ENCODE data around the gene TFF3.

Gene TFF3

GRCh38 chr21:42351626-42352440, 36.6 kb upstream of the TFF3 start:
- H3K27me3 Mint-ChIP-seq (ENCODE audit: low read depth) = peaks cover 7% of the 10 kb centered on the region
- no peaks in the 10 kb centered on the region for H3K4me1 Mint-ChIP-seq (ENCODE audit: low read depth)
- no peak overlapping the region for H3K4me3 Mint-ChIP-seq
- no peak overlapping the region for H3K27ac Mint-ChIP-seq
- no peak for DNase-seq (ENCODE audit: low spot score)
- peaks cover 26% of the 10 kb centered on the region for H3K9me3 Mint-ChIP-seq
- H3K36me3 Mint-ChIP-seq (ENCODE audit: low read depth) = peaks cover 10% of the 10 kb centered on the region

DNA sequence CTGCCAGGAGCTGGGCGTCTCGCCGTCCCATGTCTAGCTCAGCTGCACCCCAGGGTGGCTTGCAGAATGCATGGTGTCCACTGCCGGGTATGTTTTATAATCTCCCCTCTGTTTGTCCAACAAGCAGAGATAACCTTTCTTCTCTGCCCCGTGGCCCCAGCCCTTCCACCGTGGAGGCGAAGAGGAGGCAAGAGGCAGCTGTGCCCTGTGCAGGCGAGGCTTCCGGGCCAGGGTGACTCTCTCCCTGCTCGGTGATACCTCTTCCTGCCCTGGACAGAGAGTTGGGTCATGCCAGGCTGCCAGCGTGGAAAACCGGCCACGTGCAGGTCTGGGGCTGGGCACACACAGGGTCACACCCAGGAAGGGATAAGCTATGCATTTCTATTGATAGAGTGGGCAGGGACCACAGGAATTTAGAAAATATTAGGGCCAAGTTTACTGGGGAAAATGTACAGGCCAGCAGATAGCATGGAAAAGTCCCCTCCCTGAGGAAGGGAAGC, 35.8 kb upstream of the TFF3 start, which contains the start of gene TFF2:
TSS of gene TFF2 (minus strand) at position 68 of the 500 bp plus-strand sequence. CDS start at position 31, 37 bp downstream.
- peaks cover 7% of the 10 kb centered on the region for H3K27me3 Mint-ChIP-seq (ENCODE audit: low read depth)
- peaks cover 20% of the 10 kb centered on the region for H3K9me3 Mint-ChIP-seq
- no peaks in the 10 kb centered on the region for H3K4me1 Mint-ChIP-seq (ENCODE audit: low read depth)
- no peak for DNase-seq (ENCODE audit: low spot score)
- H3K36me3 Mint-ChIP-seq (ENCODE audit: low read depth) = peaks cover 6% of the 10 kb centered on the region
- no peak within 1 kb of the TSS for H3K27ac Mint-ChIP-seq
- no peak within 1 kb of the TSS for H3K4me3 Mint-ChIP-seq

DNA sequence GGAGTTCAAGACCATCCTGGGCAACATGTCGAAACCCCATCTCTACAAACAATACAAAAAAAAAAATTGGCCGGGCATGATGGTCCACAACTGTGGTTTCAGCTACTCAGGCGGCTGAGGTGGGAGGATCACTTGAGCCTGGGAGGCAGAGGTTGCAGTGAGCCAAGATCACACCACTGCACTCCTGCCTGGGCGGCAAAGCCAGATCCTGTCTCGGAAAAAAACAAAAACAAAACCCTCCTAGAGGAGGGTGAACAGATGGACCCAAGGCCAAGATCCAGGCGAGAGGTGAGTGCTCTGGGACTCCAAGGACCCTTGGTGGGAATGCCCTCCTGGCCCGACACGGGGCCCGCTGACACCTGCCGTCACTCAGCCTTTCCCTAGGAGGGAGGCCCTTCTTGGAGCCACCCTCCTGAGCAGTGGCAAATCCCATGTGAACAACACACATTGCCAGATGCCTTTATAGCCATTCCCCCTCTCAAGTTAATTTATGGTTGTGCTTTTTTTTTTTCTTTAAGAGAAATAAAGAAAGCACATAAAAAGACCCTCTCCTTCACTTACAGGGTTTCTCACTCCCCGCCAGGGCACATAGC, 35.2 kb upstream of the TFF3 start:
- H3K36me3 Mint-ChIP-seq (ENCODE audit: low read depth) = peaks cover 6% of the 10 kb centered on the region
- DNase-seq (ENCODE audit: low spot score) = no peak
- H3K9me3 Mint-ChIP-seq = peaks cover 15% of the 10 kb centered on the region
- no peaks in the 10 kb centered on the region for H3K4me1 Mint-ChIP-seq (ENCODE audit: low read depth)
- H3K27me3 Mint-ChIP-seq (ENCODE audit: low read depth) = peaks cover 4% of the 10 kb centered on the region
- H3K27ac Mint-ChIP-seq = no peak overlapping the region
- no peak overlapping the region for H3K4me3 Mint-ChIP-seq

DNA sequence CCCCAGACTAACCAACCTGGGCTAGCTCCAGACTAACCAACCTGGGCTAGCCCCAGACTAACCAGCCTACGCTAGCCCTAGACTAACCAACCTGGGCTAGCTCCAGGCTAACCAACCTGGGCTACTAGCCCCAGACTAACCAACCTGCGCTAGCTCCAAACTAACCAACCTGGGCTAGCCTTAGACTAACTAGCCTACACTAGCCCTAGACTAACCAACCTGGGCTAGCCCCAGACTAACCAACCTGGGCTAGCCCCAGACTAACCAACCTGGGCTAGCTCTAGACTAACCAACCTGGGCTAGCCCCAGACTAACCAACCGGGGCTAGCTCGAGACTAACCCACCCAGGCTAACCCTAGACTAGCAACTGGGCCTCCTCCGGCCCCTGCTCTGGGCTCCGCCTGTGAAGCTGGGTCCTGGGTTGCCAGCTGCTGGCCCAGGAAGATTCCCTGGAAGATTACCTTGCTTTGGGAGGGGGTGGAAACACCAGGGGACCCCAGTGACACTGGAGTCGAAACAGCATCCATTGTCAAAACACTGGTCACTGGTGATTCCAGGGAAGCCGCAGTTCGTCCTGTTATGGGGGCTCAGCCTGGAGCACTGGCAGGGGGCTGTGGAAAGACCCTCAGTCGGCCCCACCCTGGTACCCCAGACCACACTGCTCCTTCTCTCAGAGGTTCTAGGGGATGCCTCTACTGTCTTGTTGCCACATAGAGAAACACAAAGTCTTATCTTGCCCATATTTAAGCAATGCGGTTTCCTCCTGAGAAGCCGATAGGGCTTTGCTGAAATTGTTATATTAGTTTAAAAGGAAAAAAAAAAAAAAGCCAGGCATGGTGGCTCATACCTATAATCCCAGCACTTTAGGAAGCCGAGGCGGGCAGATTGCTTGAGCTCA, 34.5 kb upstream of the TFF3 start:
- DNase-seq (ENCODE audit: low spot score) = no peak
- H3K4me1 Mint-ChIP-seq (ENCODE audit: low read depth) = no peaks in the 10 kb centered on the region
- peaks cover 7% of the 10 kb centered on the region for H3K9me3 Mint-ChIP-seq
- no peak overlapping the region for H3K27ac Mint-ChIP-seq
- H3K4me3 Mint-ChIP-seq = no peak overlapping the region
- H3K27me3 Mint-ChIP-seq (ENCODE audit: low read depth) = peaks cover 3% of the 10 kb centered on the region
- H3K36me3 Mint-ChIP-seq (ENCODE audit: low read depth) = peaks cover 3% of the 10 kb centered on the region

- H3K9me3 Mint-ChIP-seq = peaks cover 2% of the 10 kb centered on the region
Measured at GRCh38 chr21:42348762-42349161, 33.6 kb upstream of the TFF3 start.

GRCh38 chr21:42347601-42348327, 32.6 kb upstream of the TFF3 start:
- H3K36me3 Mint-ChIP-seq (ENCODE audit: low read depth) = no peaks in the 10 kb centered on the region
- no peaks in the 10 kb centered on the region for H3K4me1 Mint-ChIP-seq (ENCODE audit: low read depth)
- no peaks in the 10 kb centered on the region for H3K27me3 Mint-ChIP-seq (ENCODE audit: low read depth)
- DNase-seq (ENCODE audit: low spot score) = no peak
- H3K4me3 Mint-ChIP-seq = no peak overlapping the region
- H3K9me3 Mint-ChIP-seq = no peaks in the 10 kb centered on the region
- H3K27ac Mint-ChIP-seq = no peak overlapping the region

More at GRCh38 chr21:42348762-42349161, 33.6 kb upstream of the TFF3 start:
- Mint-ChIP-seq H3K4me3 (no peak overlapping the region), H3K36me3 (ENCODE audit: low read depth) (no peaks in the 10 kb centered on the region), H3K4me1 (ENCODE audit: low read depth) (no peaks in the 10 kb centered on the region), H3K27ac (no peak overlapping the region), H3K27me3 (ENCODE audit: low read depth) (no peaks in the 10 kb centered on the region)
- DNase-seq (ENCODE audit: low spot score) = no peak

DNA sequence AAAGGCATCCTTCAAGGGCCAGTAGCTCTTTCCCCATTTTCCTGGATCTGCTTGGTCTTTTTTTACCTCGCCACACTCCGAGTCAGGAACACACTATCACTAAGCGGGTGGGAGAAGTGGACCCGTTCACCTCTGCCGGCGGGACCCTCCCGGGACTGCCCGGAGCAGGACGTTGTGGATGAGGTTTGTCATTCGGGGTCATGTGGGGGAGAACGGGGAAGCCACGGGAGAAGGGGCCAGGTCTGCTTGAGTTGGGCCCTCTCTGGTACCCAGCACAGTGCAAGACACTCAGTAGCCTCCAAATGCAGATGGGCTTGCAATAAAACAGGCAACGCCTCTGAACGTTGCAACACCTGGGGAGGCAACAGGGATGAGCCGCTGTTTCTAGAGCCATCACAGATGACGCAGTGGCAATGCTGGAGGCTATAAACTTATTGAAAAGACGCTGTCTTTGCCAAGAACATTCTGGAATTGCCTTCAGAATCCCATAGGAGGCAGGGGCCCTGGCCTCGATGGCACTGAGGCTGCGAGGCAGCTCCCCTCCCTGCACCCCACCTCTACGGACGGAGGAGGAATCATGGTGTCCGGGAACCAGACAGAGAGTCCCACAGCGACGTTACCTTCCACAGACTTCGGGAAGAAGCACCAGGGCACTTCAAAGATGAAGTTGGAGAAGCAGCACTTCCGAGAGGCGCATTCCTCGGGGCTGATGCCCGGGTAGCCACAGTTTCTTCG, 31.8 kb upstream of the TFF3 start:
- DNase-seq (ENCODE audit: low spot score) = no peak
- no peak overlapping the region for H3K27ac Mint-ChIP-seq
- no peaks in the 10 kb centered on the region for H3K4me1 Mint-ChIP-seq (ENCODE audit: low read depth)
- no peaks in the 10 kb centered on the region for H3K36me3 Mint-ChIP-seq (ENCODE audit: low read depth)
- H3K9me3 Mint-ChIP-seq = no peaks in the 10 kb centered on the region
- no peak overlapping the region for H3K4me3 Mint-ChIP-seq
- H3K27me3 Mint-ChIP-seq (ENCODE audit: low read depth) = no peaks in the 10 kb centered on the region

DNA sequence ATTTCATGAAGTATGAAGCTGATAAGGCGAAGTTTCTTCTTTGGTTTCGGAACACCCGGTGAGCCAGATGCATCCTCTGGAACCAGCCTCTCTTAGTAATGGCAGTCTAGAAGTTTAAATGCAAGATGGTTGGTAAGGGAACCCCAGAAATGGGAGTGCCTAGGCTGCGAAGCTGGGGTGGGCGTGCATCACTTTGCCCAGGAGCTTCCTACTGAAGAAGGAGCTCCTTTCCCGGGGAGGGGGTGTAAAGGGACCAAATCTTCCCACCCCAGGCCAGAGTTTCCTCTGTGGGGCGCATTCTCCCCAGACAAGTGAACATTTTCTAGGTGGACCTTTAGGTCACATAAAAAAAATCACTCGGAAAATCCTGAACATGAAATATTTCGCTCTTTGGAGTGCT, 31.2 kb upstream of the TFF3 start:
- H3K27me3 Mint-ChIP-seq (ENCODE audit: low read depth) = no peaks in the 10 kb centered on the region
- no peak overlapping the region for H3K27ac Mint-ChIP-seq
- no peak overlapping the region for H3K4me3 Mint-ChIP-seq
- H3K9me3 Mint-ChIP-seq = no peaks in the 10 kb centered on the region
- H3K4me1 Mint-ChIP-seq (ENCODE audit: low read depth) = no peaks in the 10 kb centered on the region
- no peak for DNase-seq (ENCODE audit: low spot score)
- H3K36me3 Mint-ChIP-seq (ENCODE audit: low read depth) = no peaks in the 10 kb centered on the region

DNA sequence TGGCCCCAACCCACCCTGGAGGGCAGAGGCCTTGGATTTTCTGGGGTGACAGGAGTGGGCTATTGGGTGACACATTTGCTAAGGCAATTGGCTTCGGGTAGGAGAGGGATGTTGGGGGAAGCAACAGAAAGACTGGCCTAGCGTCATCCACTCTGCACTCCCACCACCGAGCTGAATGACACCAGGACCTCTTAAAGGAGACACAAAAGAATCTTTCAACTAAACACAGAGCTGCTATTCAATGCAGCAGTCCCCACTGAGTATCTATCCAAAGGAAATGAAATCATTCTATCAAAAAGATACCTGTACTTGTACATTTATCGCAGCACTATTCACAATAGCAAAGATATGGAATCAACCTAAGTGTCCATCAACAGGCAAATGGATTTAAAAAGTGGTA, 29.4 kb upstream of the TFF3 start:
- Mint-ChIP-seq H3K4me1 (ENCODE audit: low read depth) (no peaks in the 10 kb centered on the region), H3K27ac (no peak overlapping the region), H3K27me3 (ENCODE audit: low read depth) (no peaks in the 10 kb centered on the region), H3K9me3 (no peaks in the 10 kb centered on the region), H3K36me3 (ENCODE audit: low read depth) (no peaks in the 10 kb centered on the region), H3K4me3 (no peak overlapping the region)
- DNase-seq (ENCODE audit: low spot score) = no peak

DNA sequence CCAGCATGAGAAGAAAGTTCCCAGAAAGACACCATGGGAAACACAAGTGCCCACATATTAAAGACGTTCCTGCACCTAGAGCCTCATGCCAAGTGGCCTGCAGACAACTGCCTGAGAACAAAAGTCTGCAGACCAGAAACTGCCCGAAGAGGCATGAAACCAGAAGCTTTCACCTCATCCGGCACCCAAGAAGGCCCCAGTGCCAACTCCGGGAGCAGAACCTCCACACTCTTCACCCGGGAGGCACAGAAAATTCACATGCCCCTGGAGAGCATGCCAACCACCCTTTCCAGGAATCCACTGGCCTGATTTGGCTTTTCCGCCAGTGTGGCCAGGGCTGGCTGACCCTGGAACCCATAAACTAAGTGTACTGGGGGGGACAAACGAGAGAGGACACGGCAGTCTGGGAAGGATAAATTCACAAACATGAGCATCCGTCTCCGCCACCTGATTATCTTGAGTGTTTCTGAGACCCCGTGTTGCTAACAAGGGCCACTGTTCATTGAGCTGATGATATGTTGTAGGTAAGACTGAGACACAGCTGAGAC, 28.8 kb upstream of the TFF3 start:
- no peaks in the 10 kb centered on the region for H3K36me3 Mint-ChIP-seq (ENCODE audit: low read depth)
- H3K4me1 Mint-ChIP-seq (ENCODE audit: low read depth) = peaks cover 4% of the 10 kb centered on the region
- no peaks in the 10 kb centered on the region for H3K9me3 Mint-ChIP-seq
- no peak for DNase-seq (ENCODE audit: low spot score)
- H3K27me3 Mint-ChIP-seq (ENCODE audit: low read depth) = no peaks in the 10 kb centered on the region
- H3K4me3 Mint-ChIP-seq = no peak overlapping the region
- no peak overlapping the region for H3K27ac Mint-ChIP-seq

GRCh38 chr21:42343556-42343955, 28.3 kb upstream of the TFF3 start:
- Mint-ChIP-seq H3K4me3 (no peak overlapping the region), H3K9me3 (no peaks in the 10 kb centered on the region), H3K27ac (no peak overlapping the region), H3K4me1 (ENCODE audit: low read depth) (peaks cover 4% of the 10 kb centered on the region), H3K36me3 (ENCODE audit: low read depth) (no peaks in the 10 kb centered on the region), H3K27me3 (ENCODE audit: low read depth) (no peaks in the 10 kb centered on the region)
- no peak for DNase-seq (ENCODE audit: low spot score)

DNA sequence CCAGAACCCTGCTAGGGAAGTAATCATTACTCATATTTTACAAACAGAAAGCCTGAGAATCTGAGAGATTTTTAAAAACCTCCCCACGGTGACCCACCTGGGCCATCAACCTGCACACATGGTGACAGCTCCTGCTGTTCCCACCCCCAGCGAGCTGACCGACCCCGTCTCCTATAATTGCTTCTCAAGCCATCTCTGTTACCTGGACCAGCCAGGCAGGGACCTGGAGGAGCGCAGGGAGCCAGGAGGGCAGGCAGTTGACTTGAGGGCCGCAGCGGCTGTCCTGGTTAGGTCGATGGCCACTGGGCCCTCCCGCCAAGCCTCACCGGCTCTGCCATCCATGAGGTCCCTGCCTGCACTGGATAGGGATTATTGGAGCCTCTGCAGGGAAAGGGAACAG, 27.9 kb upstream of the TFF3 start:
- no peak overlapping the region for H3K27ac Mint-ChIP-seq
- H3K36me3 Mint-ChIP-seq (ENCODE audit: low read depth) = no peaks in the 10 kb centered on the region
- no peak for DNase-seq (ENCODE audit: low spot score)
- peaks cover 4% of the 10 kb centered on the region for H3K4me1 Mint-ChIP-seq (ENCODE audit: low read depth)
- H3K9me3 Mint-ChIP-seq = no peaks in the 10 kb centered on the region
- no peak overlapping the region for H3K4me3 Mint-ChIP-seq
- no peaks in the 10 kb centered on the region for H3K27me3 Mint-ChIP-seq (ENCODE audit: low read depth)
